HCT116 (cell line): ENCODE results near the gene CAMK1D. TPM values are rescaled to one million over a fixed set of nuclear protein-coding genes. Genes with fewer than 3 reads are reported as not detected.

Experiments
- ATAC-seq: fragments of 200-7000 bp; cut with Tn5 transposase; 2 replicates; pipeline ENCODE4 v1.9.1; 2020; ENCODE audit warnings: mild to moderate bottlenecking, moderate library complexity
- BruUV-seq: library from RNA; stranded (reverse); fragments of 400-500 nt; replicated peaks from 2 replicates; lab custom pipeline; 2021; lab: Mats Ljungman, UMichigan
- CTCF ChIA-PET: fragments of 300-600 bp; sonication (Branson Sonifier 250); formaldehyde crosslinking; loops from one replicate; lab custom pipeline; 2021; ENCODE audit warnings: antibody characterized with exemption; lab: Charles Lee
- POLR2A ChIA-PET: fragments of 300-600, 350-600 bp; sonication (Branson Sonifier 250); formaldehyde crosslinking; loops from one replicate; lab custom pipeline; 2021; ENCODE audit warnings: antibody characterized with exemption; lab: Charles Lee
- RAD21 ChIA-PET, 2 experiments: fragments of 300-600 bp; sonication (Branson Sonifier 250); formaldehyde crosslinking; loops; one replicate each; lab custom pipeline; 2023; ENCODE audit warnings: low total read pairs in 2 of 2; ENCODE audit not compliant: uncharacterized antibody in 2 of 2, unreplicated experiment in 2 of 2, low non-redundant PET in 1 of 2; lab: Charles Lee
- DNase-seq: peaks from one replicate; pipeline ENCODE4 v3.0.0-alpha.2; 2010; ENCODE audit warnings: low read depth, low spot score
- H2AFZ ChIP-seq: fragments of 200-600 bp; shearing (Covaris generic), sonication (generic); 2 replicates; pipeline ENCODE4 v1.6.1; 2017; ENCODE audit warnings: low read depth, mixed run types, mixed read lengths, antibody characterized with exemption, low read length; ENCODE audit not compliant: poor library complexity, severe bottlenecking
- H3K27ac ChIP-seq: 2 replicates; pipeline ENCODE4 v1.5.1; 2012; ENCODE audit warnings: low read depth, low read length
- H3K27me3 ChIP-seq: fragments of 200-600 bp; sonication (generic); 2 replicates; pipeline ENCODE4 v1.6.1; 2016; ENCODE audit warnings: mixed run types, low read length, mixed read lengths; ENCODE audit not compliant: insufficient read depth
- H3K36me3 ChIP-seq, 2 experiments: fragments of 200-500 bp in 1 of 2; fragments of 200-600 bp in 1 of 2; sonication (Bioruptor generic) in 1 of 2; sonication (generic) in 1 of 2; 2 replicates each; pipeline versions ENCODE4 v1.5.1 to v1.6.1; 2014 to 2016; ENCODE audit warnings: low read length in 2 of 2, inconsistent platforms in 1 of 2, mixed read lengths in 1 of 2, mixed run types in 1 of 2; ENCODE audit not compliant: insufficient read depth in 2 of 2, control insufficient read depth in 1 of 2
- H3K4me1 ChIP-seq, 2 experiments: fragments of 200-600 bp in 1 of 2; sonication (generic) in 1 of 2; 2 replicates each; pipeline versions ENCODE4 v1.5.1 to v1.6.1; 2012 to 2017; ENCODE audit warnings: low read length in 2 of 2, inconsistent platforms in 1 of 2, mild to moderate bottlenecking in 1 of 2, mixed read lengths in 1 of 2, mixed run types in 1 of 2, moderate library complexity in 1 of 2; ENCODE audit not compliant: insufficient read depth in 2 of 2, control insufficient read depth in 1 of 2
- H3K4me2 ChIP-seq: fragments of 200-600 bp; sonication (generic); 2 replicates; pipeline ENCODE4 v1.6.1; 2017; ENCODE audit warnings: mixed run types, low read length, mixed read lengths
- H3K4me3 ChIP-seq, 2 experiments: fragments of 200-600 bp in 1 of 2; sonication (generic) in 1 of 2; replicated peaks in 1 of 2; 2 replicates each; pipeline ENCODE4 v1.5.1; 2011 to 2016; ENCODE audit warnings: low read length in 2 of 2, control low read depth in 1 of 2, low read depth in 1 of 2, mild to moderate bottlenecking in 1 of 2, mixed read lengths in 1 of 2, mixed run types in 1 of 2
- H3K79me2 ChIP-seq: fragments of 200-600 bp; sonication (generic); 2 replicates; pipeline ENCODE4 v1.6.1; 2017; ENCODE audit warnings: mild to moderate bottlenecking, mixed run types, low read length, moderate library complexity, mixed read lengths; ENCODE audit not compliant: insufficient read depth
- H3K9ac ChIP-seq: fragments of 200-600 bp; sonication (generic); 2 replicates; pipeline ENCODE4 v1.6.1; 2016; ENCODE audit warnings: low read length, mixed read lengths
- H3K9me2 ChIP-seq: fragments of 200-600 bp; sonication (generic), shearing (Covaris generic); 2 replicates; pipeline ENCODE4 v1.6.1; 2017; ENCODE audit warnings: mixed run types, mild to moderate bottlenecking, moderate library complexity; ENCODE audit not compliant: insufficient read depth
- H3K9me3 ChIP-seq, 2 experiments: fragments of 200-500 bp in 1 of 2; fragments of 200-600 bp in 1 of 2; sonication (Bioruptor generic) in 1 of 2; sonication (generic) in 1 of 2; 2 replicates each; pipeline ENCODE4 v1.6.1; 2014 to 2017; ENCODE audit warnings: low read length in 2 of 2, mixed read lengths in 2 of 2, inconsistent platforms in 1 of 2, low read depth in 1 of 2, mild to moderate bottlenecking in 1 of 2, mixed run types in 1 of 2, moderate library complexity in 1 of 2; ENCODE audit not compliant: control insufficient read depth in 1 of 2, insufficient read depth in 1 of 2
- H4K20me1 ChIP-seq: fragments of 200-600 bp; sonication (generic), shearing (Covaris generic); 2 replicates; pipeline ENCODE4 v1.6.1; 2017; ENCODE audit warnings: mixed run types, mild to moderate bottlenecking, moderate library complexity; ENCODE audit not compliant: insufficient read depth
- CBX3 ChIP-seq: IDR thresholded peaks from 2 replicates; pipeline ENCODE4 v1.6.1; 2012; ENCODE audit warnings: low read depth
- CTCF ChIP-seq, 3 experiments: fragments of 200-600 bp in 1 of 3; sonication (generic) in 1 of 3; IDR thresholded peaks in 2 of 3; conservative IDR thresholded peaks in 1 of 3; 2 replicates each; pipeline ENCODE4 v1.5.1; 2012 to 2017; ENCODE audit warnings: low read depth in 2 of 3, low read length in 2 of 3, antibody characterized with exemption in 1 of 3, borderline replicate concordance in 1 of 3, control low read depth in 1 of 3, mild to moderate bottlenecking in 1 of 3, mixed read lengths in 1 of 3, mixed run types in 1 of 3, moderate library complexity in 1 of 3; ENCODE audit not compliant: insufficient read depth in 1 of 3
- ELF1 ChIP-seq: IDR thresholded peaks from 2 replicates; pipeline ENCODE4 v1.6.1; 2012; ENCODE audit warnings: low read depth, borderline replicate concordance
- EZH2phosphoT487 ChIP-seq: fragments of 200-600 bp; IDR thresholded peaks from 2 replicates; pipeline ENCODE4 v1.6.1; 2018; ENCODE audit warnings: antibody characterized with exemption, borderline replicate concordance
- FOSL1 ChIP-seq: IDR thresholded peaks from 2 replicates; pipeline ENCODE4 v1.6.1; 2012; ENCODE audit warnings: low read depth
- JUND ChIP-seq: IDR thresholded peaks from 2 replicates; pipeline ENCODE4 v1.6.1; 2012
- MAX ChIP-seq: IDR thresholded peaks from 2 replicates; pipeline ENCODE4 v1.6.1; 2012
- POLR2A ChIP-seq: IDR thresholded peaks from 2 replicates; pipeline ENCODE4 v1.7.0; 2011; ENCODE audit warnings: borderline replicate concordance; ENCODE audit not compliant: insufficient read depth, insufficient read length; ENCODE audit errors: extremely low read depth
- RAD21 ChIP-seq: IDR thresholded peaks from 2 replicates; pipeline ENCODE4 v1.6.1; 2012; ENCODE audit warnings: low read depth, mild to moderate bottlenecking
- REST ChIP-seq: IDR thresholded peaks from 2 replicates; pipeline ENCODE4 v1.6.1; 2012; ENCODE audit warnings: low read depth
- SIN3A ChIP-seq: IDR thresholded peaks from 2 replicates; pipeline ENCODE4 v1.6.1; 2012; ENCODE audit warnings: low read depth
- SP1 ChIP-seq: IDR thresholded peaks from 2 replicates; pipeline ENCODE4 v1.6.1; 2012; ENCODE audit warnings: low read depth
- SRF ChIP-seq: IDR thresholded peaks from 2 replicates; pipeline ENCODE4 v1.6.1; 2012; ENCODE audit warnings: low read depth
- TCF7L2 ChIP-seq: IDR thresholded peaks from 2 replicates; pipeline ENCODE4 v1.7.0; 2011; ENCODE audit warnings: borderline replicate concordance, inconsistent platforms; ENCODE audit not compliant: insufficient read depth, insufficient read length; ENCODE audit errors: extremely low read depth
- YY1 ChIP-seq: IDR thresholded peaks from 2 replicates; pipeline ENCODE4 v1.6.1; 2011; ENCODE audit warnings: low read length, low read depth, moderate library complexity, mild to moderate bottlenecking; ENCODE audit not compliant: insufficient replicate concordance; ENCODE audit errors: extremely low read depth
- ZBTB33 ChIP-seq: IDR thresholded peaks from 2 replicates; pipeline ENCODE4 v1.6.1; 2011; ENCODE audit warnings: mild to moderate bottlenecking, low read length, moderate library complexity; ENCODE audit not compliant: insufficient replicate concordance; ENCODE audit errors: extremely low read depth
- ZFX ChIP-seq: fragments of 450-650 bp; IDR thresholded peaks from 2 replicates; pipeline ENCODE4 v1.6.1; 2017
- ZNF274 ChIP-seq: fragments of 200-500 bp; sonication (Bioruptor generic); IDR thresholded peaks from 2 replicates; pipeline ENCODE4 v1.6.1; 2014; ENCODE audit warnings: mild to moderate bottlenecking, low read depth, low read length, inconsistent platforms
- intact Hi-C: fragments of 100-400 bp; cut with micrococcal nuclease; formaldehyde crosslinking; loops from 2 replicates; pipeline ENCODE4 v1.10.0; 2022
- total RNA-seq: library from RNA; stranded (reverse); gene quantifications from one replicate; pipeline ENCODE4 v1.2.1, GENCODE V29; 2021; ENCODE audit not compliant: unreplicated experiment

Gene CAMK1D
- total RNA-seq, 1 experiment from 2014 or later: 9.6 TPM

- peak overlapping the region; percentile 61 for H3K4me2 ChIP-seq
- TF ChIP-seq SRF (peak; percentile 46; the same call in 1 of the 2 replicates), CBX3 (peak; percentile 95), MAX (peak; percentile 78), ZFX (no peak), SIN3A (peak; percentile 99), ELF1 (no peak), SP1 (peak; percentile 94), YY1 (no peak), EZH2phosphoT487 (no peak), TCF7L2 (peak; percentile 71), CTCF (IDR thresholded peaks at IDR 0.05 in 2 of 3, conservative IDR thresholded peaks at IDR 0.05 in 1 of 3; ENCODE audit: borderline replicate concordance in 1 of 3, insufficient read depth in 1 of 3, low read depth in 2 of 3, low read length in 2 of 3) (no peak), POLR2A (no peak), ZNF274 (no peak), JUND (peak; percentile 96), RAD21 (peak; percentile 22; the same call in 1 of the 2 replicates), FOSL1 (peak; percentile 87), REST (no peak), ZBTB33 (no peak)
These were observed 371.1 kb downstream of the CAMK1D start for GRCh38 chr10:12720217-12720981.

More at GRCh38 chr10:12720217-12720981, 371.1 kb downstream of the CAMK1D start:
- Histone ChIP-seq H2AFZ (no peak overlapping the region), H3K9ac (0 out of 2 replicates have a peak overlapping the region, but pooled peaks have one; percentile 16), H3K27ac (peak overlapping the region; percentile 54; the same call in 1 of the 2 replicates), H3K27me3 (peaks cover 11% of the 10 kb centered on the region; the same call in 1 of the 2 replicates), H3K4me3 (0 out of 4 replicates have a peak overlapping the region, but pooled peaks of 1 of the 2 experiments have one; percentile 2), H3K9me3 (no peaks in the 10 kb centered on the region), H4K20me1 (no peaks in the 10 kb centered on the region), H3K36me3 (no peaks in the 10 kb centered on the region), H3K79me2 (no peaks in the 10 kb centered on the region), H3K9me2 (no peaks in the 10 kb centered on the region), H3K4me1 (peaks cover 24 to 27% of the 10 kb centered on the region in 2 experiments)
- BruUV-seq: no TSS peak
- POLR2A ChIA-PET: interaction anchor here (2.6 kb wide), 1 partner anchor 12 kb away, joined by 13 read pairs; no protein-coding TSS in a partner anchor
- ATAC-seq (peak; percentile 94), DNase-seq (peak; percentile 96)
- CTCF ChIA-PET: interaction anchor here (1.0 to 1.8 kb wide), 4 partner anchors 10 to 354 kb away, joined by 3 to 4 read pairs (median 4); no protein-coding TSS in a partner anchor
- RAD21 ChIA-PET: no interaction called here
- intact Hi-C loops: loop anchor here (5.0 kb wide), 1 partner anchor 182 kb away; no protein-coding TSS in a partner anchor
